Neural cell (in vitro differentiated cells): Measurements from ENCODE around the gene KRTAP3-3.

Source experiments
- CTCF ChIP-seq: fragments of 450-650 bp; IDR thresholded peaks from 2 replicates; pipeline ENCODE4 v1.5.1; 2014; ENCODE audit warnings: antibody characterized with exemption, mild to moderate bottlenecking, moderate library complexity; ENCODE audit not compliant: poor library complexity, severe bottlenecking
- EP300 ChIP-seq: fragments of 450-650 bp; conservative IDR thresholded peaks from 2 replicates; pipeline ENCODE4 v1.6.1; 2014; ENCODE audit warnings: antibody characterized with exemption, mild to moderate bottlenecking, moderate library complexity; ENCODE audit not compliant: poor library complexity, severe bottlenecking

GRCh38 chr17:41016578-41017215 lies 22.7 kb upstream of the KRTAP3-3 start:
- TF ChIP-seq CTCF: no peak
- TF ChIP-seq EP300: no peak
